HG02759 (cell line): ENCODE results near the gene MIP.
"Not testable (repeated sequence)": the region's sequence is repeated elsewhere in the genome, so short reads cannot be mapped to it uniquely, and the experiment has no call there.

Source experiments
- ATAC-seq: cut with Tn5 transposase; IDR thresholded peaks from one replicate; pipeline ENCODE4 v1.9.1; 2021; ENCODE audit warnings: mild to moderate bottlenecking, moderate library complexity; ENCODE audit not compliant: unreplicated experiment

MIP gene

GRCh38 chr12:56468216-56469006 is 14.0 kb upstream of the MIP start, which contains the start of gene SPRYD4:
Gene SPRYD4 (plus strand): TSS chr12:56468578. CDS start chr12:56468592, 14 bp downstream.
- peak; percentile 94 for ATAC-seq

GRCh38 chr12:56462565-56462964 is 8.1 kb upstream of the MIP start:
- no peak for ATAC-seq

- ATAC-seq = no peak
These were observed 7.0 kb upstream of the MIP start for GRCh38 chr12:56461235-56462159.

GRCh38 chr12:56457817-56458216 is 3.4 kb upstream of the MIP start:
- ATAC-seq = no peak

- no peak for ATAC-seq
These were observed 3.3 kb downstream of the MIP start for GRCh38 chr12:56451147-56451546.

GRCh38 chr12:56450241-56450640 is 4.2 kb downstream of the MIP start:
- ATAC-seq = no peak

- no peak for ATAC-seq
These were observed 4.9 kb downstream of the MIP start for GRCh38 chr12:56449622-56449984.

- peak; percentile 96 for ATAC-seq
These were observed 5.4 kb downstream of the MIP start, which contains the start of gene TIMELESS for GRCh38 chr12:56448860-56449621. Gene TIMELESS (minus strand): TSS chr12:56449426. CDS start chr12:56434170, 15,256 bp downstream.

- not testable (repeated sequence) for ATAC-seq
These were observed 11.2 kb downstream of the MIP start for GRCh38 chr12:56443208-56443607.

GRCh38 chr12:56437430-56438176 is 16.9 kb downstream of the MIP start:
- ATAC-seq = no peak

GRCh38 chr12:56434828-56435227 is 19.6 kb downstream of the MIP start:
- no peak for ATAC-seq

GRCh38 chr12:56431850-56432249 is 22.6 kb downstream of the MIP start:
- no peak for ATAC-seq

- ATAC-seq = no peak
These were observed 23.2 kb downstream of the MIP start for GRCh38 chr12:56431288-56431687.

- no peak for ATAC-seq
These were observed 28.5 kb downstream of the MIP start for GRCh38 chr12:56425940-56426438.

GRCh38 chr12:56425193-56425592 is 29.3 kb downstream of the MIP start:
- ATAC-seq = no peak

GRCh38 chr12:56420411-56420810 is 34.0 kb downstream of the MIP start:
- no peak for ATAC-seq

- ATAC-seq = no peak
These were observed 36.7 kb downstream of the MIP start for GRCh38 chr12:56417739-56418138.

GRCh38 chr12:56414401-56414800 is 40.1 kb downstream of the MIP start:
- no peak for ATAC-seq

GRCh38 chr12:56413392-56413791 is 41.1 kb downstream of the MIP start:
- no peak for ATAC-seq
